H1 (cell line): ENCODE data around the gene COL27A1. TPM values are rescaled to one million over a fixed set of nuclear protein-coding genes. Genes with fewer than 3 reads are reported as not detected.

ENCODE experiments used
- CTCF ChIA-PET: fragments of 300-600 bp; sonication (Branson Sonifier 250); formaldehyde crosslinking; loops from one replicate; lab custom pipeline; 2021; ENCODE audit not compliant: partially characterized antibody; lab: Charles Lee
- POLR2A ChIA-PET: fragments of 300-600 bp; sonication (Branson Sonifier 250); formaldehyde crosslinking; loops from one replicate; lab custom pipeline; 2021; ENCODE audit warnings: inconsistent platforms; ENCODE audit not compliant: partially characterized antibody; lab: Charles Lee
- DNase-seq, 2 experiments: peaks; one replicate each; pipeline versions ENCODE4 v3.0.0 to v3.0.0-alpha.2; 2010 to 2022; ENCODE audit warnings: low spot score in 2 of 2, low read depth in 1 of 2, mixed read lengths in 1 of 2
- FAIRE-seq: peaks from 2 replicates; lab custom pipeline; 2011; peaks lifted over from hg19 to GRCh38; lab: Jason Lieb, UNC
- H2AFZ ChIP-seq: 2 replicates; pipeline ENCODE4 v1.8.1; 2012; ENCODE audit warnings: low read length, inconsistent platforms
- H2AK5ac ChIP-seq: 2 replicates; pipeline ENCODE4 v1.6.1; 2013; ENCODE audit warnings: low read depth, low read length
- H2BK120ac ChIP-seq: replicated peaks from 2 replicates; pipeline ENCODE3; 2013; ENCODE audit warnings: low read depth, low read length, inconsistent platforms
- H2BK12ac ChIP-seq: 2 replicates; pipeline ENCODE4 v1.6.1; 2013; ENCODE audit warnings: low read depth, low read length
- H2BK15ac ChIP-seq: 2 replicates; pipeline ENCODE4 v1.6.1; 2013; ENCODE audit warnings: low read length
- H2BK20ac ChIP-seq: 2 replicates; pipeline ENCODE4 v1.6.1; 2013; ENCODE audit warnings: low read length
- H2BK5ac ChIP-seq: 2 replicates; pipeline ENCODE4 v1.6.1; 2013; ENCODE audit warnings: low read depth, low read length
- H3K14ac ChIP-seq: 2 replicates; pipeline ENCODE4 v1.6.1; 2013; ENCODE audit warnings: inconsistent platforms; ENCODE audit not compliant: insufficient read length
- H3K18ac ChIP-seq: 2 replicates; pipeline ENCODE4 v1.6.1; 2013; ENCODE audit warnings: low read length; ENCODE audit errors: extremely low read depth
- H3K23ac ChIP-seq: 2 replicates; pipeline ENCODE4 v1.6.1; 2013; ENCODE audit warnings: inconsistent platforms; ENCODE audit not compliant: insufficient read length
- H3K23me2 ChIP-seq: 2 replicates; pipeline ENCODE4 v1.6.1; 2013; ENCODE audit warnings: low read depth, low read length
- H3K27ac ChIP-seq: 2 replicates; pipeline ENCODE4 v1.6.1; 2011; ENCODE audit warnings: low read depth, low read length, inconsistent platforms
- H3K27me3 ChIP-seq, 4 experiments: replicated peaks in 1 of 4; 1 replicate in 1 of 4; 2 replicates in 3 of 4; pipeline versions ENCODE4 v1.6.1 to v1.8.1; 2011 to 2013; ENCODE audit warnings: low read length in 3 of 4, mild to moderate bottlenecking in 3 of 4, inconsistent platforms in 2 of 4, mixed read lengths in 2 of 4, moderate library complexity in 1 of 4; ENCODE audit not compliant: control insufficient read depth in 3 of 4, insufficient read depth in 3 of 4; ENCODE audit errors: extremely low read depth in 1 of 4
- H3K36me3 ChIP-seq, 4 experiments: 2 replicates each; pipeline versions ENCODE4 v1.6.1 to v1.8.1; 2011 to 2013; ENCODE audit warnings: mild to moderate bottlenecking in 4 of 4, low read length in 3 of 4, moderate library complexity in 2 of 4, control low read depth in 1 of 4, inconsistent platforms in 1 of 4; ENCODE audit not compliant: insufficient read depth in 4 of 4, control insufficient read depth in 2 of 4
- H3K4ac ChIP-seq: replicated peaks from 2 replicates; pipeline ENCODE3; 2013; ENCODE audit warnings: low read length, low read depth, mixed read lengths, inconsistent platforms; ENCODE audit not compliant: insufficient read length
- H3K4me1 ChIP-seq, 4 experiments: replicated peaks in 1 of 4; 1 replicate in 1 of 4; 2 replicates in 3 of 4; pipeline versions ENCODE4 v1.6.1 to v1.8.1; 2011 to 2013; ENCODE audit warnings: low read length in 3 of 4, inconsistent platforms in 2 of 4, mixed read lengths in 1 of 4; ENCODE audit not compliant: insufficient read depth in 4 of 4, control insufficient read depth in 3 of 4
- H3K4me2 ChIP-seq, 2 experiments: 2 replicates each; pipeline versions ENCODE4 v1.6.1 to v1.8.1; 2011 to 2013; ENCODE audit warnings: low read depth in 2 of 2, low read length in 2 of 2, control low read depth in 1 of 2, inconsistent platforms in 1 of 2, mild to moderate bottlenecking in 1 of 2; ENCODE audit not compliant: insufficient read depth in 1 of 2
- H3K4me3 ChIP-seq, 4 experiments: fragments of 200-600, 300-600 bp in 1 of 4; sonication (generic), shearing (Covaris generic), sonication (Bioruptor Twin) in 1 of 4; 2 replicates each; pipeline versions ENCODE4 v1.5.1 to v1.8.1; 2011 to 2016; ENCODE audit warnings: low read length in 4 of 4, low read depth in 3 of 4, control low read depth in 2 of 4, inconsistent platforms in 2 of 4, mild to moderate bottlenecking in 2 of 4, mixed read lengths in 1 of 4, moderate library complexity in 1 of 4; ENCODE audit not compliant: insufficient read depth in 2 of 4; ENCODE audit errors: extremely low read depth in 1 of 4
- H3K56ac ChIP-seq: replicated peaks from 2 replicates; pipeline ENCODE3; 2013; ENCODE audit warnings: low read depth, mild to moderate bottlenecking, mixed read lengths, low read length, inconsistent platforms; ENCODE audit not compliant: insufficient read length
- H3K79me1 ChIP-seq: 2 replicates; pipeline ENCODE4 v1.6.1; 2013; ENCODE audit warnings: low read depth, low read length, control low read depth
- H3K79me2 ChIP-seq, 2 experiments: 2 replicates each; pipeline versions ENCODE4 v1.6.1 to v1.8.1; 2012 to 2013; ENCODE audit warnings: low read length in 2 of 2, mild to moderate bottlenecking in 2 of 2, inconsistent platforms in 1 of 2; ENCODE audit not compliant: insufficient read depth in 2 of 2, control insufficient read depth in 1 of 2
- H3K9ac ChIP-seq, 4 experiments: replicated peaks in 1 of 4; 1 replicate in 1 of 4; 2 replicates in 3 of 4; pipeline versions ENCODE4 v1.6.1 to v1.8.1; 2011 to 2013; ENCODE audit warnings: low read depth in 3 of 4, low read length in 3 of 4, control low read depth in 2 of 4, mild to moderate bottlenecking in 2 of 4, moderate library complexity in 2 of 4, inconsistent platforms in 1 of 4; ENCODE audit errors: extremely low read depth in 1 of 4
- H3K9me3 ChIP-seq, 2 experiments: 2 replicates each; pipeline versions ENCODE4 v1.6.1 to v1.8.1; 2012 to 2013; ENCODE audit warnings: mild to moderate bottlenecking in 2 of 2, moderate library complexity in 2 of 2, control low read depth in 1 of 2, inconsistent platforms in 1 of 2, low read depth in 1 of 2, low read length in 1 of 2, mixed read lengths in 1 of 2; ENCODE audit not compliant: insufficient read depth in 2 of 2
- H4K20me1 ChIP-seq, 2 experiments: replicated peaks in 1 of 2; 2 replicates each; pipeline versions ENCODE3 to v1.8.1; 2011 to 2013; ENCODE audit warnings: inconsistent platforms in 2 of 2, low read length in 2 of 2, mild to moderate bottlenecking in 1 of 2; ENCODE audit not compliant: insufficient read depth in 2 of 2, control insufficient read depth in 1 of 2
- H4K5ac ChIP-seq: 2 replicates; pipeline ENCODE4 v1.6.1; 2013; ENCODE audit warnings: low read length, low read depth, mixed read lengths, inconsistent platforms; ENCODE audit not compliant: insufficient read length
- H4K8ac ChIP-seq: 2 replicates; pipeline ENCODE4 v1.8.0; 2013; ENCODE audit warnings: mild to moderate bottlenecking, moderate library complexity, low read length, inconsistent platforms; ENCODE audit not compliant: insufficient read depth; ENCODE audit errors: extremely low read depth
- H4K91ac ChIP-seq: replicated peaks from 2 replicates; pipeline ENCODE3; 2013; ENCODE audit warnings: low read length, mixed read lengths, inconsistent platforms; ENCODE audit not compliant: insufficient read length
- ATF2 ChIP-seq: IDR thresholded peaks from 2 replicates; pipeline ENCODE4 v1.6.1; 2012; ENCODE audit warnings: low read length, inconsistent platforms
- CTBP2 ChIP-seq: IDR thresholded peaks from 2 replicates; pipeline ENCODE4 v1.7.0; 2011; ENCODE audit warnings: borderline replicate concordance, mild to moderate bottlenecking, moderate library complexity, mixed read lengths, low read length; ENCODE audit not compliant: insufficient read depth, insufficient read length
- E2F6 ChIP-seq: IDR thresholded peaks from 2 replicates; pipeline ENCODE4 v1.6.1; 2012; ENCODE audit warnings: inconsistent platforms
- GABPA ChIP-seq: IDR thresholded peaks from 2 replicates; pipeline ENCODE4 v1.6.1; 2011; ENCODE audit warnings: mild to moderate bottlenecking, low read length, moderate library complexity, borderline replicate concordance; ENCODE audit not compliant: insufficient read depth
- HDAC6 ChIP-seq: IDR thresholded peaks from one replicate; pipeline ENCODE4 v1.7.1; 2012; ENCODE audit warnings: low read depth, mild to moderate bottlenecking, inconsistent platforms, low read length, moderate library complexity
- JUND ChIP-seq: IDR thresholded peaks from 2 replicates; pipeline ENCODE4 v1.6.1; 2011; ENCODE audit warnings: mild to moderate bottlenecking, improper control_type of control experiment, low read length
- MAFK ChIP-seq: IDR thresholded peaks from 2 replicates; pipeline ENCODE4 v1.6.1; 2012; ENCODE audit warnings: low read depth, mild to moderate bottlenecking, improper control_type of control experiment, low read length
- NANOG ChIP-seq: IDR thresholded peaks from 2 replicates; pipeline ENCODE4 v1.6.1; 2011; ENCODE audit warnings: low read length, low read depth, mild to moderate bottlenecking, inconsistent platforms; ENCODE audit not compliant: insufficient read depth, poor library complexity, severe bottlenecking
- POLR2A ChIP-seq, 2 experiments: IDR thresholded peaks; 1 replicate in 1 of 2; 2 replicates in 1 of 2; pipeline ENCODE4 v1.6.1; 2011; ENCODE audit warnings: low read depth in 2 of 2, low read length in 2 of 2, mild to moderate bottlenecking in 2 of 2; ENCODE audit errors: control extremely low read depth in 1 of 2
- SP1 ChIP-seq: IDR thresholded peaks from 2 replicates; pipeline ENCODE4 v1.6.1; 2011; ENCODE audit warnings: low read depth, low read length
- TBP ChIP-seq: IDR thresholded peaks from 2 replicates; pipeline ENCODE4 v1.6.1; 2011; ENCODE audit warnings: low read depth, low read length, improper control_type of control experiment
- WGBS, 2 experiments: shearing (Covaris generic) in 1 of 2; methylation state at CpG; one replicate each; pipeline versions ENCODE4 v1.1.6 to v1.1.7; 2013 to 2015; ENCODE audit warnings: low lambda C conversion rate in 2 of 2, mixed read lengths in 2 of 2, inconsistent platforms in 1 of 2, low coverage in 1 of 2, missing lambda C conversion rate in 1 of 2; ENCODE audit not compliant: insufficient replicate concordance in 2 of 2, insufficient coverage in 1 of 2, insufficient read length in 1 of 2; ENCODE audit errors: extremely low coverage in 1 of 2, missing lambda C conversion rate in 1 of 2; 5-methylcytosine and 5-hydroxymethylcytosine counted together
- polyA plus RNA-seq, 7 experiments: library from polyadenylated mRNA; depleted of rRNA in 3 of 7; stranded (reverse) in 5 of 7; unstranded in 2 of 7; fragments of >200 nt in 5 of 7; fragments of 200-250 nt in 2 of 7; gene quantifications; 1 replicate in 5 of 7; 2 replicates in 1 of 7; 4 replicates in 1 of 7; pipeline versions ENCODE4 v1.2.1 to v1.2.3, GENCODE V29; 2011 to 2013; ENCODE audit warnings: missing spikeins in 2 of 7, mixed read lengths in 2 of 7
- total RNA-seq: library from RNA; stranded (reverse); fragmentation: NEBNext Ultra II Directional; extraction: Animal tissue kit (Norgen Biotek cat#: 25700); gene quantifications from 2 replicates; pipeline ENCODE4 v1.2.1, GENCODE V29; 2021

Gene COL27A1
- total and polyA plus RNA-seq, 2 of the 8 experiments (the other 6 are each of a cell fraction or from before 2014, with no cell fraction given) = 15.1 to 22.8 TPM

DNA sequence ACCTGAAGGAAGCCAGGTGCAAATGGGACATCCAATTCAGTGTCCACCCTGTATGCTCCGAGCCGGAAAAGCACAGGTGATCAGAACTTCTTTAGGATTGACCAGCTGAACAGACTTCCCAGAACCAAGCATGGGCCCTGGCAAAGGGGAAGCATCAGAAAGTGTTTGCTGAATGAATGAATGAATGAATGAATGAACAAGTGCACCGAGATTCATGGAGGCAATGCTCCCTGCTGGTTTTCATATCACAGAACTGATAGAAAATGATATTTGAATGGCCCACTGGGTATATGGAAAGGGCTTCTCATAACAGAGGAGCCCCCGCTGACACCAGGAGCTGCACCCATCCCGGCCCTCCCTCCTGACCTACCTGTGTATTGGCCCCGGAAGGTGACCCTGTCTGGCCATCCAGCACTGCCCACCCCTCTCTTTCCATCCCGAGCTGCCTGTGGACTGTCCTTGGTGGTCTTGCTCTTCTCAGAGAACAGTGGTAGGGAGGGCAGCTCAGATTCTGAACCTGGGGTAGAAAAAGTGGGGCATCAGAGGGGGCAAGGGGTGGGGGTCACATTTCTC lies 190.2 kb downstream of the COL27A1 start:
- H3K27me3 ChIP-seq = no peaks in the 10 kb centered on the region
- peaks cover 15 to 85% (median 56%) of the 10 kb centered on the region in 4 experiments for H3K36me3 ChIP-seq
- H3K14ac ChIP-seq = no peak overlapping the region
- TF ChIP-seq GABPA (no peak), E2F6 (no peak), TBP (no peak), ATF2 (no peak), MAFK (no peak), JUND (no peak), NANOG (no peak), POLR2A (IDR thresholded peaks at IDR 0.05; ENCODE audit: control extremely low read depth in 1 of 2, low read depth in 2 of 2, low read length in 2 of 2) (no peak), HDAC6 (no peak), SP1 (no peak), CTBP2 (no peak)

More for the DNA sequence above, 190.2 kb downstream of the COL27A1 start:
- no peak overlapping the region for H2BK15ac ChIP-seq
- H3K4me2 ChIP-seq = no peak overlapping the region
- no peaks in the 10 kb centered on the region for H3K79me1 ChIP-seq
- no peak for FAIRE-seq
- H2BK12ac ChIP-seq = no peak overlapping the region
- no peak overlapping the region for H2AK5ac ChIP-seq
- CTCF ChIA-PET = interaction anchor here (0.6 to 1.2 kb wide), 7 partner anchors 9 to 255 kb away, joined by 3 to 5 read pairs (median 3); partner anchors contain the start of gene AKNA
- H4K8ac ChIP-seq = no peak overlapping the region
- POLR2A ChIA-PET = interaction anchor here (0.6 to 2.5 kb wide), 2 partner anchors 10 to 167 kb away, joined by 3 to 8 read pairs; no protein-coding TSS in a partner anchor
- no peak overlapping the region for H3K23ac ChIP-seq
- H3K4me3 ChIP-seq = no peak overlapping the region
- H3K79me2 ChIP-seq = no peaks in the 10 kb centered on the region
- H3K4ac ChIP-seq = no peak overlapping the region
- no peak overlapping the region for H2BK5ac ChIP-seq
- no peak overlapping the region for H4K91ac ChIP-seq
- no peak overlapping the region for H2BK20ac ChIP-seq
- H2BK120ac ChIP-seq = no peak overlapping the region
- H3K27ac ChIP-seq = no peak overlapping the region
- DNase-seq = no peak
- H2AFZ ChIP-seq = no peak overlapping the region
- H3K56ac ChIP-seq = no peak overlapping the region
- no peaks in the 10 kb centered on the region for H3K9me3 ChIP-seq
- H3K23me2 ChIP-seq = no peaks in the 10 kb centered on the region
- peaks cover 4 to 11% (median 8%) of the 10 kb centered on the region in 4 experiments; a peak in 6 of 7 replicates for H3K4me1 ChIP-seq
- 81% methylated on average over 7 of the region's 7 CpGs; no CpG with 5 or more reads in 1 of the 2 experiments for WGBS, 2 experiments
- no peak overlapping the region for H3K9ac ChIP-seq
- no peak overlapping the region for H4K5ac ChIP-seq
- no peak overlapping the region for H3K18ac ChIP-seq
- no peaks in the 10 kb centered on the region for H4K20me1 ChIP-seq
